Osteoblast (primary cell): ENCODE data around the gene THEM5. TPM values are rescaled to one million over a fixed set of nuclear protein-coding genes. Genes with fewer than 3 reads are reported as not detected.

Source experiments
- DNase-seq: peaks from one replicate; pipeline ENCODE4 v3.0.0; 2011; ENCODE audit warnings: low spot score, mixed read lengths; ENCODE audit not compliant: insufficient read length; ENCODE audit errors: missing footprints
- H2AFZ ChIP-seq: 2 replicates; pipeline ENCODE4 v1.6.0; 2011; ENCODE audit warnings: mild to moderate bottlenecking, low read length
- H3K27ac ChIP-seq: 2 replicates; pipeline ENCODE4 v1.5.1; 2011; ENCODE audit warnings: mild to moderate bottlenecking, low read depth, low read length, moderate library complexity
- H3K27me3 ChIP-seq: 2 replicates; pipeline ENCODE4 v1.6.0; 2012; ENCODE audit warnings: mild to moderate bottlenecking, control low read depth, inconsistent platforms, low read length, moderate library complexity; ENCODE audit not compliant: insufficient read depth
- H3K36me3 ChIP-seq: 2 replicates; pipeline ENCODE4 v1.5.1; 2011; ENCODE audit warnings: mild to moderate bottlenecking, low read length, control low read depth, moderate library complexity; ENCODE audit not compliant: insufficient read depth
- H3K4me1 ChIP-seq: 2 replicates; pipeline ENCODE4 v1.5.1; 2011; ENCODE audit warnings: mild to moderate bottlenecking, low read length, control low read depth, moderate library complexity; ENCODE audit not compliant: insufficient read depth
- H3K4me2 ChIP-seq: 2 replicates; pipeline ENCODE4 v1.6.0; 2011; ENCODE audit warnings: mild to moderate bottlenecking, low read length; ENCODE audit not compliant: insufficient read depth
- H3K4me3 ChIP-seq: fragments of 200-600 bp; sonication (generic); 3 replicates; pipeline ENCODE4 v1.5.1; 2012; ENCODE audit warnings: mild to moderate bottlenecking, low read length, inconsistent platforms; ENCODE audit not compliant: insufficient read depth
- H3K79me2 ChIP-seq: 2 replicates; pipeline ENCODE4 v1.6.0; 2012; ENCODE audit warnings: mild to moderate bottlenecking, low read length, control low read depth, inconsistent platforms; ENCODE audit not compliant: insufficient read depth
- H3K9me3 ChIP-seq: 2 replicates; pipeline ENCODE4 v1.5.1; 2011; ENCODE audit warnings: low read depth, low read length, control low read depth
- H4K20me1 ChIP-seq: 2 replicates; pipeline ENCODE4 v1.6.0; 2012; ENCODE audit warnings: mild to moderate bottlenecking, low read length, control low read depth; ENCODE audit not compliant: insufficient read depth
- CTCF ChIP-seq: IDR thresholded peaks from 2 replicates; pipeline ENCODE4 v1.5.1; 2011; ENCODE audit warnings: mild to moderate bottlenecking, low read depth, low read length, moderate library complexity; ENCODE audit errors: extremely low read depth
- total RNA-seq: library from RNA; depleted of rRNA; stranded (reverse); fragments of >200 nt; gene quantifications from 2 replicates; pipeline ENCODE4 v1.2.3, GENCODE V29; 2012

The THEM5 gene
- total RNA-seq, 1 donor, result not detected

GRCh38 chr1:151835596-151835995 is 17.9 kb downstream of the THEM5 start:
- Histone ChIP-seq H2AFZ (no peak overlapping the region), H3K27ac (no peak overlapping the region), H4K20me1 (peaks cover 3% of the 10 kb centered on the region), H3K36me3 (no peaks in the 10 kb centered on the region), H3K4me2 (no peak overlapping the region), H3K4me1 (peaks cover 16% of the 10 kb centered on the region), H3K9me3 (no peaks in the 10 kb centered on the region), H3K27me3 (peaks cover 51% of the 10 kb centered on the region), H3K79me2 (no peaks in the 10 kb centered on the region), H3K4me3 (no peak overlapping the region)
- no peak for TF ChIP-seq CTCF
- DNase-seq, result no peak

DNA sequence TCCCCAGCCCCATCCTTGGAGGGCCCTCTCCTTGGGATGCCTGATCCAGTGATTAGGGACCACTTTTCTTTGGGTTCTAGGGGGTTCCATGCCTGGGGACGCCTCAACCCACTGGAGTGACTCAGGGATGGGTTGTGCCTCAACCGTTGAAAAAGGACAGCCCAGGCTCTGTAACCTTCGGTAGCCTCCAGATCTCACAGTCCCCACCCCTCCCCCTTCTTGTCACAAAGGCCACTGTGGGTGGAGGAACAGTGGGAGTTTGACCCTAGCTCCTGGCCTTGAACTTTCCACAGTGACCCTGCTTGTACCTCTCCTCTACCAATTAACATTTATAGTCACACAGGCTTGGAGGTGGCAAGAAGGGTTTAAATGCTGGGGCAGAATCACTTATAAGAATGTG is 19.3 kb downstream of the THEM5 start:
- H3K4me1 ChIP-seq, result peaks cover 3% of the 10 kb centered on the region
- H3K4me2 ChIP-seq, result no peak overlapping the region
- no peak overlapping the region for H2AFZ ChIP-seq
- peaks cover 2% of the 10 kb centered on the region for H4K20me1 ChIP-seq
- H3K27ac ChIP-seq, result no peak overlapping the region
- no peak for TF ChIP-seq CTCF
- H3K27me3 ChIP-seq, result peaks cover 40% of the 10 kb centered on the region
- no peak overlapping the region for H3K4me3 ChIP-seq
- DNase-seq, result no peak
- no peaks in the 10 kb centered on the region for H3K9me3 ChIP-seq
- no peaks in the 10 kb centered on the region for H3K36me3 ChIP-seq
- no peaks in the 10 kb centered on the region for H3K79me2 ChIP-seq

DNA sequence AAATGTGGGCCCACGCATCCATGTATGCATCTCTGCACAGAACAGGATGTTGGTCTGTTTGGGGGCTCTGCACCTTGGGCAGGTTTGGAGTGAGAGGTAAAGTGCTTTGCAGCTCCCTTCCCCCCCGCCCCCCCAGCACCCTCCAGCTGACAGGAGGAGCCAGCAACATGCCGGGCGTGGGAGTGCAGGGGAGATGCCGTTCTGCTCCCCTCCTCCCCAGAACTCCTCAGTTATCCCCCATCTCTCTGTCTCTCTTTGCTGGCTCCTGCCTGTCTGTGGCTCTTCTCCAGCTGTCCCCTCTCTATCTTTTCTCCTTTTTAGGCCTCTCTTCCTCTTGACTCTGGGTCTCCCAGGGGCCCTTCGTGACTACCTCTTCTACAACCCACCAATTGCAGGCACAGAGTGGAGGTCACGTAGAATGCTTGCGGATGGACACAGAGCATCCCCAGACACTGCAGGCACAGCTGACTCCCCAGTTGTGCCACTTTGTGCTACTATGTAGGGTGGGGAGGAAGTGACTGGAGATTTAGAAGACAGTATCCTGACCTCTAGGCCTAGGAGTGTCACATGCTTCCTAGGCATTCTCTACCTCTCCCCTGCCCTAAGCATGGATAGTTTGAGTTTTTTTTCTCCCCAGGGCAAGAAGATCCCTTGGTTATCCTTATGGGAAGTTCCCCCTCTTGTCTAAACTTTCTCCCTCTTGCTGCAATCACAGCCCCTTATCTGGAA is 20.2 kb downstream of the THEM5 start:
- H3K9me3 ChIP-seq, result no peaks in the 10 kb centered on the region
- H3K79me2 ChIP-seq, result no peaks in the 10 kb centered on the region
- peaks cover 31% of the 10 kb centered on the region for H3K27me3 ChIP-seq
- H3K4me2 ChIP-seq, result no peak overlapping the region
- no peak overlapping the region for H2AFZ ChIP-seq
- DNase-seq, result peak; percentile 56
- no peak overlapping the region for H3K27ac ChIP-seq
- TF ChIP-seq CTCF, result no peak
- H3K4me1 ChIP-seq, result no peaks in the 10 kb centered on the region
- H3K4me3 ChIP-seq, result no peak overlapping the region
- no peaks in the 10 kb centered on the region for H4K20me1 ChIP-seq
- no peaks in the 10 kb centered on the region for H3K36me3 ChIP-seq

DNA sequence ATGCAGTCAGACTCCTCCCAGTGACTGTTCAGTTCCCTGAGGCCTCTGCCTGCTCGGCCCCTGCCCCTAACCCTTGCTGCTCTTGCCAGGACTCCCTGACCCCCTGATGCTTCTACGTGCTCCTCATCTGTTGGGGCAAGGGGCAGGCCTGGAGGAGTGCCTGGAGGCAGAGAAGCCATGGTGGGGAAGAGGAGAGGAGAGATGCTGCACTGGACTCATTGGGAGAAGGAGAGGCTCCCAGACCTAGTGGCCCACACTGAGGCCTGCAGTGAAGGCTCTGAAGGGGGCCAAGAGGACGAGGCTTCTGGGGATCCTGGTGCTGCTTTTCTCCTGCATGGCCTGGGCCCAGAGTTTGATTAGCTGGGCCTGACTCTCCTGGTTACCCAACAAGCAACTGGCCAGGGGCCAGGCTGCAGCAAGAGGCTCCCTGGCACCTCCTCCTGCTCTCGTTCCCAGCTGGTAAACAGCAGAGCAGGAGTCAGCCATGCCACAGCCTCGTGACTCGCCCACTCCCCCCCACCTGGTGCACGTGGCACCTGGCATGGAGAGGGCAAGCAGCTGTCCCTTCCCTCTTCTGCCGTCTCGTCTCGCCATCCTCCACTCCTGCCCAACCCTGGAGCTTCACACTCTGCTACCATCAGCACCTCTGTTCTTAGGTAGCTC is 21.1 kb downstream of the THEM5 start:
- Histone ChIP-seq H3K4me3 (no peak overlapping the region), H2AFZ (no peak overlapping the region), H3K27ac (no peak overlapping the region), H3K79me2 (no peaks in the 10 kb centered on the region), H3K27me3 (peaks cover 25% of the 10 kb centered on the region), H3K9me3 (no peaks in the 10 kb centered on the region), H3K4me2 (no peak overlapping the region), H3K4me1 (no peaks in the 10 kb centered on the region), H3K36me3 (no peaks in the 10 kb centered on the region), H4K20me1 (no peaks in the 10 kb centered on the region)
- DNase-seq, result peak; percentile 92
- TF ChIP-seq CTCF, result no peak
